Thyroid gland (tissue), 4 donors: Measurements from ENCODE around the gene PEX14. TPM values are rescaled to one million over a fixed set of nuclear protein-coding genes. Genes with fewer than 3 reads are reported as not detected.

Source experiments
- DNase-seq, 2 donors: peaks; one replicate each; pipeline ENCODE4 v3.0.0-alpha.2; 2019
- H3K27ac ChIP-seq, 3 donors: fragments of 200-600 bp; sonication (generic); 1 replicate in 2 of 3; 2 replicates in 1 of 3; pipeline ENCODE4 v1.5.1; 2016 to 2019; ENCODE audit warnings: mild to moderate bottlenecking in 1 of 3, moderate library complexity in 1 of 3
- H3K27me3 ChIP-seq: fragments of 200-600 bp; sonication (generic); one replicate; pipeline ENCODE4 v1.5.1; 2019
- H3K36me3 ChIP-seq, 2 donors: fragments of 200-600 bp; sonication (generic); one replicate each; pipeline ENCODE4 v1.5.1; 2016 to 2019
- H3K4me1 ChIP-seq, 2 donors: fragments of 200-600 bp; sonication (generic); one replicate each; pipeline ENCODE4 v1.5.1; 2017 to 2019
- H3K4me3 ChIP-seq, 3 donors: fragments of 200-600 bp; sonication (generic); replicated peaks in 1 of 3; 1 replicate in 2 of 3; 2 replicates in 1 of 3; pipeline ENCODE4 v1.5.1; 2016; ENCODE audit warnings: mild to moderate bottlenecking in 1 of 3
- H3K9me3 ChIP-seq: fragments of 200-600 bp; sonication (generic); one replicate; pipeline ENCODE4 v1.5.1; 2017
- CTCF ChIP-seq, 6 experiments: fragments of 200-600 bp in 3 of 6; fragments of 450-650 bp in 3 of 6; sonication (generic) in 3 of 6; IDR thresholded peaks; one replicate each; pipeline ENCODE4 v1.5.1; 2016 to 2019; ENCODE audit warnings: antibody characterized with exemption in 6 of 6, mild to moderate bottlenecking in 2 of 6, inconsistent platforms in 1 of 6, moderate library complexity in 1 of 6
- POLR2A ChIP-seq, 2 donors: fragments of 450-650 bp; IDR thresholded peaks; one replicate each; pipeline ENCODE4 v1.6.1; 2017; ENCODE audit warnings: antibody characterized with exemption in 2 of 2, mild to moderate bottlenecking in 2 of 2, moderate library complexity in 1 of 2
- WGBS, 2 donors: methylation state at CpG; one replicate each; pipeline ENCODE4 v1.1.5; 2017; 5-methylcytosine and 5-hydroxymethylcytosine counted together
- intact Hi-C: fragments of 100-400 bp; cut with DNase I; formaldehyde crosslinking; loops from one replicate; pipeline ENCODE4 v1.15.1; 2023
- total RNA-seq, 4 donors: library from RNA; depleted of rRNA; stranded (reverse); fragments of >200 nt; gene quantifications; one replicate each; pipeline ENCODE4 v1.2.3, GENCODE V29; 2016

Gene PEX14
- total RNA-seq, 4 donors from 2014 or later = 14.0 to 28.4 (median 20.7) TPM

DNA sequence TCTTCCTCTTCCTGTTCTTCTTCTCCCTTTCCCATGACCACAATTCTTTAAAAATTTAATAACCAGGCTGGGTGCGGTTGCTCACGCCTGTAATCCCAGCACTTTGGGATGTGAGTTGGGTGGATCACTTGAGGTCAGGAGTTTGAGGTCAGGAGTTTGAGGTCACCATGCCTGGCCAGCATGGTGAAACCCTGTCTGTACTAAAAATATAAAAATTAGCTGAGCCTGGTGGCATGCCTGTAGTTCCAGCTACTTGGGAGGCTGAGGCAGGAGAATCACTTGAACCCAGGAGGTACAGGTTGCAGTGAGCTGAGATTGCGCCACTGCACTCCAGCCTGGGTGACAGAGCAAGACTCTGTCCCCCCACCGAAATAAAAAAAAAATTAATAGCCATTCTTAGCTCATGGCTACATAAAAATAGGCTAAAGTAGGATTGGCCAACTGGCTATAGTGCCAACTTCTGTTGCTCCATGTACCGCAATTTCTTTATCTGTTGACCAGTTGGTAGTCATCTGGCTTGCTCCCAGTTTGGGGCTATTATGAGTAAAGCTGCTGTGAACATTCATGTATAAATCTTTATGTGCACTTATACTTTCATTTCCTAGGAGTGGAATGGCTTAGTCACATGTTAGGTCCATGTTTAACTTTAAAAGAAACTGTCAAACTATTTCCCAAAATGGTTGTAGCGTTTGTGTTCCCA, 136.3 kb downstream of the PEX14 start:
- Histone ChIP-seq H3K9me3 (no peaks in the 10 kb centered on the region), H3K36me3 (no peaks in the 10 kb centered on the region), H3K4me1 (peaks cover 14 to 26% of the 10 kb centered on the region in 2 donors), H3K4me3 (no peak overlapping the region), H3K27me3 (no peaks in the 10 kb centered on the region), H3K27ac (no peak overlapping the region)
- no peak for DNase-seq
- intact Hi-C loops = no loop called here
- TF ChIP-seq POLR2A (IDR thresholded peaks at IDR 0.05) (no peak), CTCF (IDR thresholded peaks at IDR 0.05) (no peak)
- WGBS, 2 donors = 95 to 99% methylated on average over 6 of the region's 6 CpGs

DNA sequence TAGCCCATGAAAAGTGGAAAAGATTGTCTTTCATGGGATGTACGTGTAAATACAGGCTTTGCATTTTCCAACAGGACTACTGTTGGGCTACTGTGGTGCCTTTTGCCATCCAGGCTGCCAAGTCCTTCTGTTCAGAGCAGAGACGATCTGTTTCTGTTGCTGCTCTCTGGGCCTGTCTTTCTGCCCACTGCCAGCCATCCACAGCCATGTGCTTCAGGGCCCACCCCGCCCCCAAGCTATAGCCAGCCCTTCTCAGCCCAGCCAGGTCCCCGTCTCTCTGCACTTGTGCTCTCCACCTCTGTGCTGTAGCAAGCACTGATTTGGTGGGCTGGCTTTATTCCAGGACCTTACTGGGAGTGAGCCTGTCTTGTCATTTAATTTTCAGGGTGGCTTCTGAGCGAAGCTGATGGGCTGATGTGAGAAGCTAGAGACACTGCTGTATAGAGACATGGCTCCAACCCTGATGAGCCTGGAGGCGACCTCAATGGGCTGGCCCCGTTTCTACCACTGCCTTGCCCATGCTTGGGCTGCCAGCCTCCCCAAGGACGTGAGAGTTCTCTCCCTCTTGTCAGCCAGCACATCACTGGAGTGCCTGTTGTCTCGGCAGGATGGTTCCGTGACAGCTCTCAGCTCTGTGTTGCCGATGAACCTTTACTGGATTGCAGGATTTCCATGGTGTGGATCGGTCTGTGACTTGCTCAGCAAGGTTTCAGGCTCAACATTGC, 137.8 kb downstream of the PEX14 start:
- no peak for TF ChIP-seq POLR2A (IDR thresholded peaks at IDR 0.05)
- no peak for TF ChIP-seq CTCF (IDR thresholded peaks at IDR 0.05)
- intact Hi-C loops = no loop called here
- peaks cover 19 to 37% of the 10 kb centered on the region in 2 donors for H3K4me1 ChIP-seq
- peak overlapping the region in 1 of 3 donors; percentile 5 for H3K27ac ChIP-seq
- H3K36me3 ChIP-seq = no peaks in the 10 kb centered on the region
- DNase-seq = peak; percentile 43 to 50
- WGBS, 2 donors = 64 to 65% methylated on average over 10 to 12 of the region's 12 CpGs
- no peaks in the 10 kb centered on the region for H3K27me3 ChIP-seq
- H3K4me3 ChIP-seq = no peak overlapping the region
- no peaks in the 10 kb centered on the region for H3K9me3 ChIP-seq

DNA sequence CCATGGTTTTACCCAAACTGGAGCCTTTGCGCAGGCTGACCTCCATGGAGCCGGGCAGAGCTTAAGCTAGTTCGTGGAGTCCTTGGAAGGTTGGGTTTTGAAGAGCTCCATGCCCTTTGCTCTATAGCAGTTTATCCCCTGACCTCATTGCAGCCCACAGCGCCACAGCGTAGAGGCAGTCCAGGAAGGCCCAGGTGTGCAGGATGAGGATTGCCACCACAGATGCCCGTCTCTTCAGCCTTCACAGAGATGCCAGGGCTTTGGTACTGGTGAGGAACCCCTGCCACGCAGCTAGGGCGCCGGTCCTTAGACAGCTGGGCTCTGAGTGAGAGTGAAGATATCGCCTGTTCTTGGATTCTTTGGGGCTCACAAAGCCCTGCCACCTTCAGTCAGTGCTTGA, 138.6 kb downstream of the PEX14 start:
- H3K27ac ChIP-seq = no peak overlapping the region
- H3K4me1 ChIP-seq = peaks cover 19 to 42% of the 10 kb centered on the region in 2 donors
- 94 to 95% methylated on average over 8 to 10 of the region's 10 CpGs for WGBS, 2 donors
- no peak overlapping the region for H3K4me3 ChIP-seq
- no peaks in the 10 kb centered on the region for H3K9me3 ChIP-seq
- no peak for DNase-seq
- H3K36me3 ChIP-seq = no peaks in the 10 kb centered on the region
- intact Hi-C loops = no loop called here
- TF ChIP-seq POLR2A (IDR thresholded peaks at IDR 0.05) (no peak), CTCF (IDR thresholded peaks at IDR 0.05) (no peak)
- H3K27me3 ChIP-seq = no peaks in the 10 kb centered on the region

DNA sequence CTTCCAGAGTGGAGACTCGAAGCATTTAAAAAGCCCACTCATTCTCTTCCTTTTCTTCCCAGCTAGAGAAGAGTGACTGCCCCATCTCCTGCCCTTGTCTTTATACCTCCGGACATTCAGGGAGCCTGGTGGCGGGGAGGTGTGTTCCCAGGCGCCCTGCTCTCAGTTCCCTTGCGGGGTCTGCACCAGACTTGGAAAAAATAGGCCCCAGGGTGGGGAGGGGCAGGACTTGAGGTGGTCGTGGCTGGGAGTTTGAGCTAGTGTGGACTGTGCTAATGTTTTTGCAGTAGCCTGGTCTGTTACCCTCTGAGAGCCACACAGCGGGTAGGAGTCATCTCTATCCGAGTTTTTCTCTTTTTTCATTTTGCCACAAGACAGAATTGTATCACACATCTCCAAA, 139.1 kb downstream of the PEX14 start:
- TF ChIP-seq POLR2A (IDR thresholded peaks at IDR 0.05) = no peak
- no peak for TF ChIP-seq CTCF (IDR thresholded peaks at IDR 0.05)
- Histone ChIP-seq H3K9me3 (no peaks in the 10 kb centered on the region), H3K4me3 (no peak overlapping the region), H3K27ac (no peak overlapping the region), H3K4me1 (peaks cover 19 to 42% of the 10 kb centered on the region in 2 donors), H3K27me3 (no peaks in the 10 kb centered on the region), H3K36me3 (no peaks in the 10 kb centered on the region)
- intact Hi-C loops = no loop called here
- DNase-seq = no peak
- 94% methylated on average over 8 of the region's 8 CpGs for WGBS, 2 donors
